GM06990 (cell line): ENCODE measurements around the gene CNBD2.
"Not testable (repeated sequence)": the region's sequence is repeated elsewhere in the genome, so short reads cannot be mapped to it uniquely, and the experiment has no call there.

Source experiments
- DNase-seq: peaks from one replicate; pipeline ENCODE4 v3.0.0-alpha.2; 2011; ENCODE audit not compliant: insufficient read length; ENCODE audit errors: extremely low read depth
- H3K27me3 ChIP-seq: replicated peaks from 2 replicates; pipeline ENCODE4 v1.6.0; 2011; ENCODE audit warnings: low read length; ENCODE audit not compliant: control insufficient read depth, insufficient read depth
- H3K36me3 ChIP-seq: 2 replicates; pipeline ENCODE4 v1.5.1; 2011; ENCODE audit warnings: low read length; ENCODE audit not compliant: control insufficient read depth, insufficient read depth
- H3K4me3 ChIP-seq: replicated peaks from 2 replicates; pipeline ENCODE4 v1.5.1; 2011; ENCODE audit warnings: low read depth, mild to moderate bottlenecking, control low read depth, low read length
- CTCF ChIP-seq: IDR thresholded peaks from 2 replicates; pipeline ENCODE4 v1.5.1; 2011; ENCODE audit warnings: low read length, control low read depth, mild to moderate bottlenecking, inconsistent platforms; ENCODE audit not compliant: insufficient read depth, poor library complexity, severe bottlenecking

The CNBD2 gene

GRCh38 chr20:35991142-35991771, 22.9 kb downstream of the CNBD2 start:
- TF ChIP-seq CTCF: peak; percentile 51
- no peak for DNase-seq

DNA sequence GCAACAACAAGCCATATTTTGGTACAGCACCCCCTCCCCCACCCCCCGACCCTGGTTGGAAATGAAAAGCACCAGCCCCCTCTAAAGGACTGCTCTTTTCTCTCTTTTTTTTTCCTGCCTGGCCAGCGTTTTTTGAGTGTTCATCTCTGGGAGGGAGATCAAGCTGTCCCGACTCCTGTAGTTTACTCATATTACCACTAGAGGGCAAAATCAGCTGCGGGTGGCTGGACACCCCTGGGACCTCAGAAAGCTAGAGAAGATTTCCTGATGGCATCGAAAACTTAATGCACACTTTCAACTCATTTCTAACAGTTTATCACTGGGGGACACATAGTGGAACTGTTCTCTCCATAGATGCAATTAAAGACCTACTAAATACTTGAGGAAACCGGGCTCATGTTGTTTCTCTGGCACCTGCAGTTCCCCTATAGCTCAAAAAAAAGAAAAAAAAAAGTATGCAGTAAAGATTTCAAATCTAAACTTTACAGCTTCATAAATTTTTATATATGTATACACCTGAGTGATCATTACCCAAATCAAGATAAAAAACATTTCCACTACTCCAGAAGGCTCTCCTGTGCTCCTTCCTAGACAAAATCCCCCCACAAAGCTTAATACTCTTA, 24.4 kb downstream of the CNBD2 start:
- DNase-seq: no peak
- TF ChIP-seq CTCF: peak; percentile 93

More at GRCh38 chr20:35991142-35991771, 22.9 kb downstream of the CNBD2 start:
- Histone ChIP-seq H3K36me3 (no peaks in the 10 kb centered on the region), H3K4me3 (no peak overlapping the region), H3K27me3 (no peaks in the 10 kb centered on the region)

DNA sequence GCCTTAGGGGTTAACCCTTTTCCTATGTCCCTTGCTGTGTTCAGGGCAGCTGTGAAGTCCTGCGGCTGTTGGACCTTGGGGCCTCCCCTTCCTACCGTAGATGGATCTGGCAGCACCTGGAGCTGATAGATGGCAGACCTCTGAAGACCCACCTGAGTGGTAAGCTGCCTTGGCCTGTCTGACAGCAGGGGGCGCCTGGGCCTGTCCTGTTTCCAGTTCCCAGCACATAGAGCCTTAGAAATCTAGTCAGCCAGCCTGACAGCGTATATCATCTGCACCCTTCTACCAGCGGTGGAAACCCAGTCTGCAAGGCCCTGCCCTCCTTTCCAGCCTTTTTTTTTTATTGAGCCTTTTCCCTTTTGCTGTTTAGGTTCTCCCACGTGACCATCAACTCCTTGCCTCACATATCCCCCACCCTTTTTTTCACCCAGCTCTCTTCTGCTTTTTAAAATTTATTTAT, 26.6 kb downstream of the CNBD2 start:
- no peak overlapping the region for H3K4me3 ChIP-seq
- DNase-seq: peak; percentile 46
- no peaks in the 10 kb centered on the region for H3K27me3 ChIP-seq
- H3K36me3 ChIP-seq: no peaks in the 10 kb centered on the region
- TF ChIP-seq CTCF: peak; percentile 94

More for the DNA sequence above, 24.4 kb downstream of the CNBD2 start:
- Histone ChIP-seq H3K36me3 (no peaks in the 10 kb centered on the region), H3K4me3 (no peak overlapping the region), H3K27me3 (no peaks in the 10 kb centered on the region)

DNA sequence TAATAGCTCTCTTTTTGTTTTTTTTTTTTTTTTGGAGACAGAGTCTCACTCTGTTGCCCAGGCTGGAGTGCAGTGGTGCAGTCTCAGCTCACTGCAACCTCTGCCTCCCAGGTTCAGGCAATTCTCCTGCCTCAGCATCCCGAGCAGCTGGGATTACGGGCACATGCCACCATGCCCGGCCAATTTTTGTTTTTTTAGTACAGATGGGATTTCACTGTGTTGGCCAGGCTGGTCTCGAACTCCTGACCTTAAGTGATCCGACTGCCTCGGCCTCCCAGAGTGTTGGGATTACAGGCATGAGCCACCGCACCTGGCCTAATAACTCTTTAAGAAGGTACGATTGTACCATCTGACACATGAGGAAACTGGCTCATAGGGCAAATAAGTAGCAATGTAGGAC, 28.1 kb downstream of the CNBD2 start:
- not testable (repeated sequence) for H3K4me3 ChIP-seq, H3K27me3 ChIP-seq, DNase-seq

DNA sequence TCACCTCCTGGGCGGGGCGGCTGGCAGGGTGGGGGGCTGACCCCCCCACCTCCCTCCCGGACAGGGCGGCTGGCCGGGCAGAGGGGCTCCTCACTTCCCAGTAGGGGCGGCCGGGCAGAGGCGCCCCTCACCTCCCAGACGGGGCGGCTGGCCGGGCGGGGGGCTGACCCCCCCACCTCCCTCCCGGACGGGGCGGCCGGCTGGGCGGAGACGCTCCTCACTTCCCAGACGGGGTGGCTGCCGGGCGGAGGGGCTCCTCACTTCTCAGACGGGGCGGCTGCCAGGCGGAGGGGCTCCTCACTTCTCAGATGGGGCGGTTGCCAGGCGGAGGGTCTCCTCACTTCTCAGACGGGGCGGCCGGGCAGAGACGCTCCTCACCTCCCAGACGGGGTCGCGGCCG, 32.9 kb downstream of the CNBD2 start:
- H3K36me3 ChIP-seq, H3K4me3 ChIP-seq, DNase-seq, H3K27me3 ChIP-seq: not testable (repeated sequence)

More for the DNA sequence above, 28.1 kb downstream of the CNBD2 start:
- not testable (repeated sequence) for H3K36me3 ChIP-seq

DNA sequence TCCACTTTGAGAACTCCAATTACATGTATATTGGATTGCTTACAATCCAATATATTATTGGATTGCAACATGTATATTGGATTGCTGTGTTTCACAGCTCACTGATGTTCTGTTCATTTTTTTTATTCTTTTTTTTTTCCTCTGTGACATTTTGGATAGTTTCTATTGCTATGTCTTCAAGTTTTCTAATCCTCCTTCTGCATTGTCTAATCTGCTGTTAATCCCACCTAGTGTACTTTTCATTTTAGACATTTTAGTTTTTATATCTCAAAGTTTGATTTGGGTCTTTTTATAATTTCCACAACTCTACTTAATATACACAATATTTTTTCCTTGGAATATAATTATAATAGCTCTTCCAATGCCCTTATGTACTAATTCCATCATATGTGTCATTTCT, 34.5 kb downstream of the CNBD2 start:
- no peak overlapping the region for H3K4me3 ChIP-seq
- TF ChIP-seq CTCF: no peak
- no peaks in the 10 kb centered on the region for H3K36me3 ChIP-seq
- no peaks in the 10 kb centered on the region for H3K27me3 ChIP-seq
- DNase-seq: no peak
